H1 (cell line): ENCODE data around the gene BCL2L14. TPM values are rescaled to one million over a fixed set of nuclear protein-coding genes. Genes with fewer than 3 reads are reported as not detected.

Experiments used
- CTCF ChIA-PET: fragments of 300-600 bp; sonication (Branson Sonifier 250); formaldehyde crosslinking; loops from one replicate; lab custom pipeline; 2021; ENCODE audit not compliant: partially characterized antibody; lab: Charles Lee
- POLR2A ChIA-PET: fragments of 300-600 bp; sonication (Branson Sonifier 250); formaldehyde crosslinking; loops from one replicate; lab custom pipeline; 2021; ENCODE audit warnings: inconsistent platforms; ENCODE audit not compliant: partially characterized antibody; lab: Charles Lee
- DNase-seq, 2 experiments: peaks; one replicate each; pipeline versions ENCODE4 v3.0.0 to v3.0.0-alpha.2; 2010 to 2022; ENCODE audit warnings: low spot score in 2 of 2, low read depth in 1 of 2, mixed read lengths in 1 of 2
- FAIRE-seq: peaks from 2 replicates; lab custom pipeline; 2011; peaks lifted over from hg19 to GRCh38; lab: Jason Lieb, UNC
- H2AFZ ChIP-seq: 2 replicates; pipeline ENCODE4 v1.8.1; 2012; ENCODE audit warnings: low read length, inconsistent platforms
- H2AK5ac ChIP-seq: 2 replicates; pipeline ENCODE4 v1.6.1; 2013; ENCODE audit warnings: low read depth, low read length
- H2BK120ac ChIP-seq: replicated peaks from 2 replicates; pipeline ENCODE3; 2013; ENCODE audit warnings: low read depth, low read length, inconsistent platforms
- H2BK12ac ChIP-seq: 2 replicates; pipeline ENCODE4 v1.6.1; 2013; ENCODE audit warnings: low read depth, low read length
- H2BK15ac ChIP-seq: 2 replicates; pipeline ENCODE4 v1.6.1; 2013; ENCODE audit warnings: low read length
- H2BK20ac ChIP-seq: 2 replicates; pipeline ENCODE4 v1.6.1; 2013; ENCODE audit warnings: low read length
- H2BK5ac ChIP-seq: 2 replicates; pipeline ENCODE4 v1.6.1; 2013; ENCODE audit warnings: low read depth, low read length
- H3K14ac ChIP-seq: 2 replicates; pipeline ENCODE4 v1.6.1; 2013; ENCODE audit warnings: inconsistent platforms; ENCODE audit not compliant: insufficient read length
- H3K18ac ChIP-seq: 2 replicates; pipeline ENCODE4 v1.6.1; 2013; ENCODE audit warnings: low read length; ENCODE audit errors: extremely low read depth
- H3K23ac ChIP-seq: 2 replicates; pipeline ENCODE4 v1.6.1; 2013; ENCODE audit warnings: inconsistent platforms; ENCODE audit not compliant: insufficient read length
- H3K23me2 ChIP-seq: 2 replicates; pipeline ENCODE4 v1.6.1; 2013; ENCODE audit warnings: low read depth, low read length
- H3K27ac ChIP-seq: 2 replicates; pipeline ENCODE4 v1.6.1; 2011; ENCODE audit warnings: low read depth, low read length, inconsistent platforms
- H3K27me3 ChIP-seq, 4 experiments: replicated peaks in 1 of 4; 1 replicate in 1 of 4; 2 replicates in 3 of 4; pipeline versions ENCODE4 v1.6.1 to v1.8.1; 2011 to 2013; ENCODE audit warnings: low read length in 3 of 4, mild to moderate bottlenecking in 3 of 4, inconsistent platforms in 2 of 4, mixed read lengths in 2 of 4, moderate library complexity in 1 of 4; ENCODE audit not compliant: control insufficient read depth in 3 of 4, insufficient read depth in 3 of 4; ENCODE audit errors: extremely low read depth in 1 of 4
- H3K36me3 ChIP-seq, 4 experiments: 2 replicates each; pipeline versions ENCODE4 v1.6.1 to v1.8.1; 2011 to 2013; ENCODE audit warnings: mild to moderate bottlenecking in 4 of 4, low read length in 3 of 4, moderate library complexity in 2 of 4, control low read depth in 1 of 4, inconsistent platforms in 1 of 4; ENCODE audit not compliant: insufficient read depth in 4 of 4, control insufficient read depth in 2 of 4
- H3K4ac ChIP-seq: replicated peaks from 2 replicates; pipeline ENCODE3; 2013; ENCODE audit warnings: low read length, low read depth, mixed read lengths, inconsistent platforms; ENCODE audit not compliant: insufficient read length
- H3K4me1 ChIP-seq, 4 experiments: replicated peaks in 1 of 4; 1 replicate in 1 of 4; 2 replicates in 3 of 4; pipeline versions ENCODE4 v1.6.1 to v1.8.1; 2011 to 2013; ENCODE audit warnings: low read length in 3 of 4, inconsistent platforms in 2 of 4, mixed read lengths in 1 of 4; ENCODE audit not compliant: insufficient read depth in 4 of 4, control insufficient read depth in 3 of 4
- H3K4me2 ChIP-seq, 2 experiments: 2 replicates each; pipeline versions ENCODE4 v1.6.1 to v1.8.1; 2011 to 2013; ENCODE audit warnings: low read depth in 2 of 2, low read length in 2 of 2, control low read depth in 1 of 2, inconsistent platforms in 1 of 2, mild to moderate bottlenecking in 1 of 2; ENCODE audit not compliant: insufficient read depth in 1 of 2
- H3K4me3 ChIP-seq, 4 experiments: fragments of 200-600, 300-600 bp in 1 of 4; sonication (generic), shearing (Covaris generic), sonication (Bioruptor Twin) in 1 of 4; 2 replicates each; pipeline versions ENCODE4 v1.5.1 to v1.8.1; 2011 to 2016; ENCODE audit warnings: low read length in 4 of 4, low read depth in 3 of 4, control low read depth in 2 of 4, inconsistent platforms in 2 of 4, mild to moderate bottlenecking in 2 of 4, mixed read lengths in 1 of 4, moderate library complexity in 1 of 4; ENCODE audit not compliant: insufficient read depth in 2 of 4; ENCODE audit errors: extremely low read depth in 1 of 4
- H3K56ac ChIP-seq: replicated peaks from 2 replicates; pipeline ENCODE3; 2013; ENCODE audit warnings: low read depth, mild to moderate bottlenecking, mixed read lengths, low read length, inconsistent platforms; ENCODE audit not compliant: insufficient read length
- H3K79me1 ChIP-seq: 2 replicates; pipeline ENCODE4 v1.6.1; 2013; ENCODE audit warnings: low read depth, low read length, control low read depth
- H3K79me2 ChIP-seq, 2 experiments: 2 replicates each; pipeline versions ENCODE4 v1.6.1 to v1.8.1; 2012 to 2013; ENCODE audit warnings: low read length in 2 of 2, mild to moderate bottlenecking in 2 of 2, inconsistent platforms in 1 of 2; ENCODE audit not compliant: insufficient read depth in 2 of 2, control insufficient read depth in 1 of 2
- H3K9ac ChIP-seq, 4 experiments: replicated peaks in 1 of 4; 1 replicate in 1 of 4; 2 replicates in 3 of 4; pipeline versions ENCODE4 v1.6.1 to v1.8.1; 2011 to 2013; ENCODE audit warnings: low read depth in 3 of 4, low read length in 3 of 4, control low read depth in 2 of 4, mild to moderate bottlenecking in 2 of 4, moderate library complexity in 2 of 4, inconsistent platforms in 1 of 4; ENCODE audit errors: extremely low read depth in 1 of 4
- H3K9me3 ChIP-seq, 2 experiments: 2 replicates each; pipeline versions ENCODE4 v1.6.1 to v1.8.1; 2012 to 2013; ENCODE audit warnings: mild to moderate bottlenecking in 2 of 2, moderate library complexity in 2 of 2, control low read depth in 1 of 2, inconsistent platforms in 1 of 2, low read depth in 1 of 2, low read length in 1 of 2, mixed read lengths in 1 of 2; ENCODE audit not compliant: insufficient read depth in 2 of 2
- H4K20me1 ChIP-seq, 2 experiments: replicated peaks in 1 of 2; 2 replicates each; pipeline versions ENCODE3 to v1.8.1; 2011 to 2013; ENCODE audit warnings: inconsistent platforms in 2 of 2, low read length in 2 of 2, mild to moderate bottlenecking in 1 of 2; ENCODE audit not compliant: insufficient read depth in 2 of 2, control insufficient read depth in 1 of 2
- H4K5ac ChIP-seq: 2 replicates; pipeline ENCODE4 v1.6.1; 2013; ENCODE audit warnings: low read length, low read depth, mixed read lengths, inconsistent platforms; ENCODE audit not compliant: insufficient read length
- H4K8ac ChIP-seq: 2 replicates; pipeline ENCODE4 v1.8.0; 2013; ENCODE audit warnings: mild to moderate bottlenecking, moderate library complexity, low read length, inconsistent platforms; ENCODE audit not compliant: insufficient read depth; ENCODE audit errors: extremely low read depth
- H4K91ac ChIP-seq: replicated peaks from 2 replicates; pipeline ENCODE3; 2013; ENCODE audit warnings: low read length, mixed read lengths, inconsistent platforms; ENCODE audit not compliant: insufficient read length
- CEBPB ChIP-seq: IDR thresholded peaks from 2 replicates; pipeline ENCODE4 v1.6.1; 2012; ENCODE audit warnings: low read depth, low read length
- CHD1 ChIP-seq: IDR thresholded peaks from 2 replicates; pipeline ENCODE4 v1.6.1; 2012; ENCODE audit warnings: low read depth, low read length, improper control_type of control experiment
- CREB1 ChIP-seq: IDR thresholded peaks from 2 replicates; pipeline ENCODE4 v1.6.1; 2012; ENCODE audit warnings: inconsistent platforms
- EP300 ChIP-seq, 2 experiments: IDR thresholded peaks; 1 replicate in 1 of 2; 2 replicates in 1 of 2; pipeline ENCODE4 v1.6.1; 2011 to 2012; ENCODE audit warnings: low read depth in 2 of 2, low read length in 2 of 2, mild to moderate bottlenecking in 2 of 2, borderline replicate concordance in 1 of 2, inconsistent platforms in 1 of 2, moderate library complexity in 1 of 2
- FOSL1 ChIP-seq: IDR thresholded peaks from 2 replicates; pipeline ENCODE4 v1.6.1; 2011; ENCODE audit warnings: mild to moderate bottlenecking, low read depth, low read length, moderate library complexity; ENCODE audit not compliant: insufficient read depth
- GTF2F1 ChIP-seq: IDR thresholded peaks from 2 replicates; pipeline ENCODE4 v1.6.1; 2012; ENCODE audit warnings: low read depth, low read length, improper control_type of control experiment, borderline replicate concordance
- KDM1A ChIP-seq: fragments of 200-600, 300-600 bp; sonication (generic); IDR thresholded peaks from 2 replicates; pipeline ENCODE4 v1.7.1; 2016; ENCODE audit warnings: mild to moderate bottlenecking, low read length, borderline replicate concordance
- KDM4A ChIP-seq: IDR thresholded peaks from one replicate; pipeline ENCODE4 v1.7.1; 2012; ENCODE audit warnings: low read depth, mild to moderate bottlenecking, moderate library complexity, low read length, inconsistent platforms; ENCODE audit not compliant: severe bottlenecking
- MAX ChIP-seq: IDR thresholded peaks from 2 replicates; pipeline ENCODE4 v1.6.1; 2012; ENCODE audit warnings: inconsistent platforms
- TAF7 ChIP-seq: optimal IDR thresholded peaks from 2 replicates; pipeline ENCODE3; 2011; ENCODE audit warnings: low read depth, mild to moderate bottlenecking, inconsistent platforms, low read length, moderate library complexity, borderline replicate concordance
- WGBS, 2 experiments: shearing (Covaris generic) in 1 of 2; methylation state at CpG; one replicate each; pipeline versions ENCODE4 v1.1.6 to v1.1.7; 2013 to 2015; ENCODE audit warnings: low lambda C conversion rate in 2 of 2, mixed read lengths in 2 of 2, inconsistent platforms in 1 of 2, low coverage in 1 of 2, missing lambda C conversion rate in 1 of 2; ENCODE audit not compliant: insufficient replicate concordance in 2 of 2, insufficient coverage in 1 of 2, insufficient read length in 1 of 2; ENCODE audit errors: extremely low coverage in 1 of 2, missing lambda C conversion rate in 1 of 2; 5-methylcytosine and 5-hydroxymethylcytosine counted together
- polyA plus RNA-seq, 7 experiments: library from polyadenylated mRNA; depleted of rRNA in 3 of 7; stranded (reverse) in 5 of 7; unstranded in 2 of 7; fragments of >200 nt in 5 of 7; fragments of 200-250 nt in 2 of 7; gene quantifications; 1 replicate in 5 of 7; 2 replicates in 1 of 7; 4 replicates in 1 of 7; pipeline versions ENCODE4 v1.2.1 to v1.2.3, GENCODE V29; 2011 to 2013; ENCODE audit warnings: missing spikeins in 2 of 7, mixed read lengths in 2 of 7
- total RNA-seq: library from RNA; stranded (reverse); fragmentation: NEBNext Ultra II Directional; extraction: Animal tissue kit (Norgen Biotek cat#: 25700); gene quantifications from 2 replicates; pipeline ENCODE4 v1.2.1, GENCODE V29; 2021

BCL2L14 gene
- total and polyA plus RNA-seq, 2 of the 8 experiments (the other 6 are each of a cell fraction or from before 2014, with no cell fraction given), result 0.80 to 2.4 TPM

- no peak overlapping the region for H3K56ac ChIP-seq
- no peaks in the 10 kb centered on the region for H3K36me3 ChIP-seq
- DNase-seq (no peak), FAIRE-seq (no peak)
- H3K23me2 ChIP-seq, result no peaks in the 10 kb centered on the region
- H3K79me2 ChIP-seq, result no peaks in the 10 kb centered on the region
- no peak overlapping the region for H2BK120ac ChIP-seq
- no peak overlapping the region for H3K23ac ChIP-seq
- ChIA-PET CTCF (interaction anchor here (0.7 to 3.8 kb wide), 11 partner anchors 9 to 478 kb away, joined by 3 to 43 read pairs (median 5); no protein-coding TSS in a partner anchor), POLR2A (interaction anchor here (2.3 kb wide), 1 partner anchor 232 kb away, joined by 7 read pairs; the partner anchor contains the start of gene LRP6)
- H3K4ac ChIP-seq, result no peak overlapping the region
- no peak overlapping the region for H2BK15ac ChIP-seq
- no peak overlapping the region for H3K4me3 ChIP-seq
- H3K4me2 ChIP-seq, result no peak overlapping the region
- H3K9ac ChIP-seq, result no peak overlapping the region
- no peak overlapping the region for H4K8ac ChIP-seq
- no peak overlapping the region for H4K5ac ChIP-seq
- no peak overlapping the region for H3K14ac ChIP-seq
- no peaks in the 10 kb centered on the region for H4K20me1 ChIP-seq
- H3K27ac ChIP-seq, result no peak overlapping the region
- no peak overlapping the region for H2BK5ac ChIP-seq
- no peaks in the 10 kb centered on the region for H3K79me1 ChIP-seq
- no peak overlapping the region for H2BK12ac ChIP-seq
- no peak overlapping the region for H3K18ac ChIP-seq
- WGBS, 2 experiments, result 90% methylated on average over 3 of the region's 3 CpGs; no CpG with 5 or more reads in 1 of the 2 experiments
- no peaks in the 10 kb centered on the region for H3K9me3 ChIP-seq
- no peak overlapping the region for H2AFZ ChIP-seq
- H3K27me3 ChIP-seq, result no peaks in the 10 kb centered on the region; a peak in 2 of 7 replicates
- H4K91ac ChIP-seq, result no peak overlapping the region
- no peak overlapping the region for H2AK5ac ChIP-seq
- H2BK20ac ChIP-seq, result no peak overlapping the region
- TF ChIP-seq EP300 (IDR thresholded peaks at IDR 0.05; ENCODE audit: borderline replicate concordance in 1 of 2, low read depth in 2 of 2, low read length in 2 of 2) (no peak), CREB1 (no peak), CEBPB (no peak), KDM1A (no peak), CHD1 (no peak), GTF2F1 (no peak), KDM4A (no peak), MAX (no peak), FOSL1 (no peak), TAF7 (no peak)
- H3K4me1 ChIP-seq, result peaks cover 0 to 3% (median 1%) of the 10 kb centered on the region in 4 experiments; a peak in 2 of 7 replicates
Observed at GRCh38 chr12:12034344-12034743, 36.4 kb upstream of the BCL2L14 start.
